ENCODE measurements around the gene PAQR8.

- TF ChIP-seq CTCF (conservative IDR thresholded peaks at IDR 0.05; ENCODE audit: low read length), result no peak
- no peak for TF ChIP-seq EZH2phosphoT487 (IDR thresholded peaks at IDR 0.05; ENCODE audit: borderline replicate concordance, low read depth, low read length)
Measured at GRCh38 chr6:52400313-52401041, 38.5 kb downstream of the PAQR8 start.
